GM18507 (cell line): Measurements from ENCODE around the gene HCAR2.
A peak's percentile ranks its signal among the peaks of the same experiment; 100 is the strongest.
"Not testable (repeated sequence)": the region's sequence is repeated elsewhere in the genome, so short reads cannot be mapped to it uniquely, and the experiment has no call there.

ENCODE experiments used
- DNase-seq: peaks from one replicate; pipeline ENCODE4 v3.0.0; 2011; ENCODE audit warnings: low read depth; ENCODE audit not compliant: insufficient read length; ENCODE audit errors: extremely low spot score
- FAIRE-seq: peaks from 2 replicates; lab custom pipeline; 2011; peaks lifted over from hg19 to GRCh38; lab: Jason Lieb, UNC

HCAR2 gene

DNA sequence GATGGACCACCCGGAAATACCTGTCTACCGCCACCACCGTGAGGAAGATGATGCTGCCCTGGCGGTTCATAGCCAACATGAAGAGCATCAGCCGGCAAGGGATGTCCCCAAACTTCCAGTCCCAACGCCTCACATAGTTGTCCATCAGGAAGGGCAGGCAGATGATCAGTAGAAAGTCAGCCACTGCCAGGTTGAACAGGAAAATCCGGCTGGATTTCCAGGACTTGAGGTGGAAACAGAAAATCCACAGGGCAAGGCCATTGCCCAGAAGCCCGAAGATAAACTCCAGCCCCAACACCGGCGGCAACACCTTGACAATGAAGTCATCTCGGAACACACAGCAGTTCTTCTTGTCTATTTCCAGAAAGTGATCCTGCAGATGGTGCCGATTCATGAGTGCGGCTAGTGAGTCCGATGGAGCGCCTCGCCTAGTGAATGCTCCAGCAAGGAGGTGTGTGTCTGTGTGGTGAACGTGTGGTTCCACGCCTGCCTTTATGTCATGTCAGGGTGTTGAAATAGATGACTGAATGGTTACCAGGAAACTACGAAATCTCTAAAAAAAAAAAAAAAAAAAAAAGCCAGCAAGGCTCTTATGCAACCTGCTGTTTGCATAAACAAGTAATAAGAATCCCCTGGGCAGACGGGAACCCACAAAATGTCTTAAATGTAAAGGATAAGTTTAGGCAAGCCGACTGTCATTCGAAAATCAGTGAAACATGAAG, at the start of gene HCAR2:
Gene HCAR2, minus strand, starts transcription at position 468 of the 722 bp plus-strand sequence. Its CDS starts 74 bp downstream, at position 394.
- FAIRE-seq, DNase-seq: not testable (repeated sequence)

DNA sequence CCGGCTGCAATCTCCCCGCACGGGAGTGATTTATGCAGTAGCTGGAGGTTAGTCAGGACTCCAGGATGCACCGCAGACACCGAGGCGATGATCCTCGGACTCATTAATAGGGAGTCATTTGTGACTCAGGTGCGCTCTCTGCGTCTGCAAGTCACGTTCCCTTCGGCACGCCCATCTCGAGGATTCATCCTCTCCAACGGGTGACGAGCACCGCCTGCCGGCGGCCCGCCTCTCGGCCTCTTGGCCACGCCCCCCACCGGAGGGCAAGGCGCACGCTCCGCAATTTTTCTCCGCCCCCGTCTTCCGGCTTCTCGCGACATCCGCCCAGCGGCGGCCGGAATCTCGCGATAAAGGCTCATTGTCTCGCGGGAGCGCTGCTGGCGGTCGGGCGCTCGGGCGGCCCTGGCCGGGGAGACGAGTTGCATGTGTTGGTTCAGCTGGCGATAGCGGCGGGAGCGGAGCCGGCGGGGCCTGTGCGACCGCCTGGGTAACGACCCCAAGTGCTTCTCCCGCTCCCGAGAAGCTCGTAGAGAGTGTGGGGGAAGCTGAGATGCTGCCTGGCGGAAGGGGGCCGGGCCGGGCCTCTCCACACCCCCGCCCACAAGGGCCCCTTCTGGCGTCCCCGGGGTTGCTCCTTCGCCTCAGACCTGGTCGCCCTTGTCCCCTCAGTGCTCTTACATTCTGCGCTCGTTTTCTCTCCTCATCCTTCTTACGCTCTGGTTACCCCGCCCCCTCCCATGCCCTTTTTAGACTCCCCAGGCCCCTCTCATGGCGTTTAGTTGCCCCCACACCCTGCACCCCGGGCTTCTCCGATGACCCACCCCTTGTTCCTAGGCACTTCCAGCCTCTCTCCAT, 49.5 kb upstream of the HCAR2 start, which contains the start of gene DENR:
Gene DENR, plus strand, starts transcription at position 361 of the 855 bp plus-strand sequence. CDS start 878 bp downstream, outside the sequence.
- peak; percentile 95 for FAIRE-seq
- DNase-seq = peak; percentile 94

DNA sequence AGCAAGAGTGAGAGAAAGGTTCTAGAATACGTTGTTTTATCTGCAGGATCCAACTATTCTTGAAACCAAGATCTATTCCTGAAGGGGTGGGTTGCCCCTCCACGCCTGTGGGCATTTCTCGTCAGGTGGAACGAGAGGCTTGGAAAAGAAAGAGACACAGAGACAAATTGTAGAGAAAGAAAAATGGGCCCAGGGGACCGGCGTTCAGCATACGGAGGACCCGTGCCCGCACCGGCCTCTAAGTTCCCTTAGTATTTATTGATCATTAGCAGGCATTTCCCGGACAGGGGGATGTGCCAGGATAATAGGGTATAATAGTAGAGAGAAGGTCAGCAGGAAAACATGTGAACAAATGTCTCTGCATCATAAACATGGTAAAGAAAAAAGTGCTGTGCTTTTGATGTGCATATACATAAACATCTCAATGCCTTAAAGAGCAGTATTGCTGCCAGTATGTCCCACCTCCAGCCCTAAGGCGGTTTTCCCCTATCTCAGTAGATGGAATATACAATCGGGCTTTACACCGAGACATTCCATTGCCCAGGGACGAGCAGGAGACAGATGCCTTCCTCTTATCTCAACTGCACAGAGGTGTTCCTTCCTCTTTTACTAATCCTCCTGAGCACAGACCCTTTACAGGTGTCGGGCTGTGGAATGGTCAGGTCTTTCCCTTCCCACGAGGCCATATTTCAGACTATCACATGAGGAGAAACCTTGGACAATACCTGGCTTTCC, 47.8 kb upstream of the HCAR2 start:
- FAIRE-seq = not testable (repeated sequence)

DNA sequence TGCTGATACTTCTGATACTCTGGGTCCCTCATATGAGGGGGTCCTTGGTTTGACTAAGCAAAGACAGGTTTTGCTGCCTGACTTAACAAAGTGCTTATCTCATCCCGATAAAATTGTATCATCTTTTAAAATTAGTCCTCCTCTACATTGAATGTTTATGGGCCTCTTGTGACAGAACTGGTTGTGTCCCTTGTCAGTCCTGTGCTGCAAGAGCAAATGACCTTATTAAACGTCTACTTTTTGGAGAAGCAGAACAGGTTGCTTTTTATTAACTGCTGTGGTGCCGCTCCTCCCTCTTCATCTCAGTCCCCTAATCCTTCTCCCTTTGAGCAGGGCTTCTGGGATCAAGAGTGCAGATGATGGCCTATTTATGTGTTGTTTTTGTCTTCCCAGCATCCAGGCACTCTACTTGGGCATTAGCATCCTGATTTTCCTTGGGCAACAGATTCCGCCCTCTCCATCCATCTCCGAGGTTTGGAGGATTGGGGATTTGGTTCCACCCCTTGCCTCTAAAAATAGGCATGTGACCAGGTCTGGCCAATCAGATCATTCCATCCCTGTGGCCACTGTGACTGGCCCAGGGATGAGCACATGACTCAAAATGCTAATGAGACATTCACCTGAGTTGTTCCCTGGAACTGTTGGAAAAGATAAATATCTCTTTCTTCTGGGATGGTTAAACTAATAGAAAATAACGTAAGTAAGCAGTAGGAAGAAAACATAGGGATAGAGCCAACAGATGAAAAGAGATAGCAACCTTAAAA, 46.6 kb upstream of the HCAR2 start:
- DNase-seq = no peak

More for the DNA sequence above, 47.8 kb upstream of the HCAR2 start:
- DNase-seq = not testable (repeated sequence)

DNA sequence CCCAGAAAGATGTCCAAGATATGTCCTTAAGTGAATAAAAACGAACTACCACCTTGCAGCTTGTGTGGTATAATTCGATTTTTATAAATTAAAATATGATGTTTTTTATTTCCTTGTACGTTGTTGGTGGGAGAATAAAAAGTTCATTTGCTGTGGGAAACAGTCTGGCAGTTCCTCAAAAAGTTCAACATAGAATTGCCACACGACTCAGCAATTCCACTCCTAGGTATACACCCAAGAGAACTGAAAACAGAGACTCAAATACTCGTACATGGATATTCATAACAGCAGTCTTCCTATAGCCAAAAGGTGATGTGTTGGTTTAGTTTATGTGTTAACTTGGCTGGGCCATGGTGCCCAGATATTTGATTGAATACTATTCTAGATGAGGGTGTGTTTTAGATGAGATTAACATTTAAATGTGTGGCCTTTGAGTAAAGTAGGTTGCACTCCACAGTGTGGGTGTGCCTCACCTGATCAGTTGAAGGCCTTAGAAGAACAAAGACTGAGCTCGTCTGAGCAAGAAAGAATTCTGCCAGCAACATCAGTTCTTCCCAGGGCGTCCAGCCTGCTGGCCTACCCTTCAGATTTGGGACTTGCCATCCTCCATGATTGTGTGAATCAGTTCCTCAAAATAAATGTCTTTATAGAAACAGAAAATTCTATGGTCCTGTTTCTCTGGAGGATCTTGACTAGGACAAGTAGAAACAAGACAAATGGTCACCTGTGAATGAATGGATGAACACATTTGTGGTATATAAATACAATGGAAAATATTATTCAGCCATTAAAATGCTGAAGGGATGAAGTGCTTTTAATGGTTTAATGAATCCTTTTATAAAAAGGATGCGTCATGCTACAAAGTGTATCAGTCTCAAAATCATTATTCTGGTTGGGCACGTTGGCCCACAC, 44.3 kb upstream of the HCAR2 start:
- no peak for FAIRE-seq
- no peak for DNase-seq

More for the DNA sequence above, 46.6 kb upstream of the HCAR2 start:
- FAIRE-seq = no peak

DNA sequence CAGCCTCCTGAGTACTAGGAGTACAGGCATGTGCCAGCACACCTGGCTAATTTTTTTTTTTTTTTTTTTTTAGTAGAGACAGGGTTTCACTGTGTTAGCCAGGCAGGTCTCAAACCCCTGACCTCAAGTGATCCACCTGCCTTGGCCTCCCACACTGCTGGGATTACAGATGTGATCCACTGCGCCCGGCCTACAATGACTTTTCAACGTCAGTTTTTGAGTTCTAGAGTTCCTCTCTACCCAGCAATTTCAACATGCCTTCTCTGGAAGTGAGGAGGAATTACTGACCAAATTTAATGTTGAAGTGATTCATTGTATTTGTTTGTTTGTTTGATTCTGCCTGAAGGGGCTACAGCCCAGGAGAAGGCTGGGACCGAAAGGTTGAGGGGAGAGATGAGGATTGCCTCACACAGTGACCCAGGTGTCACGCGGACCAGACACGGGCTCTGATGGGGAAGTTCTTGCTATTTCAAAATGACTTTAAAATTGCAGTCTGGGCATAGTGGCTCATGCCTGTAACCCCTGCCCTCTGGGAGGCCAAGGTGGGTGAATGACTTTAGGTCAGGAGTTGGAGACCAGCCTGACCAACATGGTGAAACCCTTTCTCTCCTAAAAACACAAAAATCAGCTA, 40.9 kb upstream of the HCAR2 start:
- DNase-seq (no peak), FAIRE-seq (no peak)

DNA sequence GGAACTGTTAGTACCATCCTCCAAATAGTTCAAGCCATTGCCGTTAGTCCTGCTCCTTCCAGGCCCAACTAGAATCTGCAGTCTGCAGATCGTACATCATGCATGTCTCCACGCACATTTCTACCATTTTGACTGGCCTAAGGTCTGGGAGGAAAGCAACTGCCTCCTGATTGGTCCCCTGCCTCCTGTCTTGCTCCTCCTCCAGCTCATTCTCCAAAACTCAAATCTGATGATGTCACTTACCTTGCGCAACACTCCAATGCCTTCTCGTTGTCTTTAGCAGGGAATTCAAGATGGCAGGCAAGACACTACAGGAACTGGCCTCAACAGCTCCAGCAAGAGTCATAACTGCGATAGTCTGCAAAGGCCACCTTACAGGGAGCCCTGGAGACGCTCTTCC, 37.2 kb upstream of the HCAR2 start:
- FAIRE-seq = no peak

DNA sequence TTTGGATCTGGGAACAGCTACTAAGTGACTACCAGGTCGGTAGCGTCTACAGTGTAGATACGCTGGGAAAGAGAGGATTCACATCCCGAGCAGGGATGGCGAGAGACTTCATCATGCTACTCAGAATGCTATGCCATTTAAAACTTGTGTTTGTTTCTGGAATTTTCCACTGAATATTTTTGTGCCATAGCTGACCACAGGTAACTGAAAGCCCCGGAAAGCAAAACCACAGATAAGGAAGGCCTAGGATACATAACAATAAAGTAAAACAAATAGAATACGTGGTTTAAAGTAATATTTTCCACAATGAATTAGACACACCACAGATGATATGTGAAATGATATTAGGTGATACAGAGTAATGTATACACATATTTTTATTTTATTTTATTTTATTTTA, 35.4 kb upstream of the HCAR2 start:
- FAIRE-seq (no peak), DNase-seq (no peak)

More for the DNA sequence above, 37.2 kb upstream of the HCAR2 start:
- no peak for DNase-seq

DNA sequence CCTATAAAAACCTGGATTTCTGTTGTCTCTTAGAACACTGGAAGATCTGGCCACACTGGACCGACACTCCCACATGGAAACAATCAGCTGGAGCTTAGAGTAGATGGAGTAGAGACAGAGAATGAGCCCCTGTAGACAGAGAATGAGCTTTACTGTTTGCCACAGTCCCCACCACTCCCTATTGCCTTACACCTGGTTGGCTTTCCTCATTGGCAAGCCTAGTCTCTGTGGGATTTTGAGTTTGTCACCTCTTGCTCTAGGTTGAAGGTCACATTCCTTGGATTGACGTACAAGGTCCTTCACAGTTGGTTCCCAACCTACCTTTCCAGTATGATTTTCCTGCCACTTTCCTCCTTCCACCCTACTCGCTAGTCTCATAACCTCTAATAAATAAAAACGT, 29.5 kb upstream of the HCAR2 start:
- no peak for DNase-seq
- FAIRE-seq = no peak

DNA sequence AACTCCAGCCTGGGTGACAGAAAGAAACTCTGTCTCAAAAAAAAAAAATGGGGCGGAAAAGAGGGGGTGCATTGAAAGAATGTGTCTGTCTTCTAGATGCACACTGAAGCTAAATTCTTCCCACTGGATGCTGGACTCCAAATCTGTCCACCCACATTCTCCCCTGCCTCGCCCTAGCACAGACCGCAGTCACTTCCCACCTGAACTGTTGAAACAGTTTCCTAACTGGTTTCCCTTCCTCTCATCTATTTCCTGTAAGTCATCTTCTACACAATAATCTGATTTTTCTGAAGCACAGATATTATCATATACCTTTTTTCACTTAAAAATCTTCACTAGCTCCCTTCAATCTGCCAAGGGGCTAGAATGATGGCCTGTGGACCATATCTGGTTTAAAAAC, 29.0 kb upstream of the HCAR2 start:
- DNase-seq = no peak
- FAIRE-seq = no peak

DNA sequence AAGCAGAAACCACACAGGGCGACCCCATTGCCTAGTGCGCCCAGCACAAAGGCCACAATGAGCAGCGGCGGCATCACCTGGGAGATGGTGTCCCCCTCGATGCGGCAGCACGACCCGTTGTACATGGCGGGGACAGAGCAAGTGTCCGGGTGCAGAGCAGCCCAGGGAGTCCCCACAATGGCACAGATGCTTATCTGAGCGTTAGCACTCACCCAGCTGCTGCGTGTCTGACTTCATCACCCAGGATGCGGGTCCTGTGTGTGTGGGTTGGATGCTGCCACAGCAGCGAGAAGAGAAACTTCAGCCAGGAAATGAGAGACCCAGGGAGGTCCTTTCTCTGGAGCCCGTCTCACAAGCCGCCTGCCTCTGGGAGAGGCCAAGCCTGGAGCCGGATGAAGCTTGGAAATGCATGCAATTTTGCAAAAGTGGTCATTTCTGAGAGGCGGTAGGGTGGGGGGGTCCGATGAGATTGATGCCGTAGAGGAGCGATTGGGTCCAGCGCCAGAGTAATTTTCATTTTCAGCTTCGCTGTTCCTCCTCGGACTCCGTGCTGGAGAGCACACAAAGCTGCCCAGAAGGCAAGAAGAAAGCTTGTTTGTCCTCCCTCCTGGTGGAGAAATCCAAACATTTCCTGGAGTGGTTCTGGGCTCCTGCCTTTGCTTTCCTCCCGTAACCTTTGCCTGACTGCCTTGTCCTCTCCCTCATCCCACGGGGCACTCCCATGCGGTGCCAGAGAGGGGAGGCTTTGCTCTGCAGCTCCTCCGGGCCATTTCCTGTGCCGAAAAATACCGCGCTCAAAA, 27.3 kb upstream of the HCAR2 start, which contains the start of gene HCAR1:
Gene HCAR1, minus strand, starts transcription at position 630 of the 800 bp plus-strand sequence. Its CDS starts 505 bp downstream, at position 125.
- no peak for DNase-seq
- no peak for FAIRE-seq

DNA sequence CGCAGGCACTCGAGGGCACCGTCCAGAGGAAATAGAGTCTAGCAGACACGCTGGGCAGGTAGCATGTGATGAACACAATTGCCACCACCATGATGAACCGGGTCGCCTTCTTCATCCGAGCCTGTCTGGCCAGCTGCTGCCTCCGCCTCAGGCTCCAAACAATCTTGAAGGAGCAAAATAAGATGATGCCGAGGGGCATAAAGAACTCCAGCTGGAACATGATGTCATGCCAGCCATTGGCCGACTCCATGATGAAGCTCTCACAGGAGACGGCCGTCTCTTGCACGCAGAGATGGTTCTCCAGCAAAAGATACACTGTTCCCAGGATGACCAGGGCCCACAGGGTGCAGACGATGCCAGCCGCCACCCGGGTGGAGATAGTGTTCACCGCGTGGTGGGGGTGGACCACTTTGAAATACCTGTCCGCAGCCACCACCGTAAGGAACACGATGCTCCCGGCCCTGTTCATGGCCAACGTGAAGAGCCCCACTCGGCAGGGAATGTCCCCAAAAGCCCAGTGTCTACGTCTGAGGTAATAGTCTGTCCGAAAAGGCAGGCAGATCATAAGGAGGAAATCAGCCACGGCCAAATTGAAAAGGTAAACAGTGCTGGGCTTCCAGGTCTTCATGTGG, 26.5 kb upstream of the HCAR2 start:
- DNase-seq (no peak), FAIRE-seq (no peak)

DNA sequence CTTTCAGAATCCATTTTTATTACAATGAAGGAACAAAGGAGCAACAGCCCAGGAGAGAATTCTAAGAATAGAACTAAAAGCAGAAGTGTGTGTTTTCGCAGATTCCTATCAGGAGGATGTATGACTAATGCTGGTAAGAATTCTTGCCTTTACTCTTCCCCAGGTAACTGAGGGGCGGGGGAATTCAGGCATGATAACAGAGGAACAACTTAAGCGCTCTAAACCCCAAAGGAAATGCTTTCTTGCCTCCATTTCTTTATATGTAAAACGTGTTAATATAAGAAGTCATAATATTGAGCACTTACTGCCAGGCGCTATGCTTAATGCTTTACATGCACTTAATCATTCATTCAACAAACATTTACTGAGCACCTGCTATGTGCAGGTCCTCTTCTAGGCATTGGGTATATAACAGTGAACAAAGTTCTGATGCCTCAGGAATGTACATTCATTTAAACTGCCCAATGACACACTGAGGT, 23.0 kb upstream of the HCAR2 start:
- DNase-seq (no peak), FAIRE-seq (peak; percentile 29)

DNA sequence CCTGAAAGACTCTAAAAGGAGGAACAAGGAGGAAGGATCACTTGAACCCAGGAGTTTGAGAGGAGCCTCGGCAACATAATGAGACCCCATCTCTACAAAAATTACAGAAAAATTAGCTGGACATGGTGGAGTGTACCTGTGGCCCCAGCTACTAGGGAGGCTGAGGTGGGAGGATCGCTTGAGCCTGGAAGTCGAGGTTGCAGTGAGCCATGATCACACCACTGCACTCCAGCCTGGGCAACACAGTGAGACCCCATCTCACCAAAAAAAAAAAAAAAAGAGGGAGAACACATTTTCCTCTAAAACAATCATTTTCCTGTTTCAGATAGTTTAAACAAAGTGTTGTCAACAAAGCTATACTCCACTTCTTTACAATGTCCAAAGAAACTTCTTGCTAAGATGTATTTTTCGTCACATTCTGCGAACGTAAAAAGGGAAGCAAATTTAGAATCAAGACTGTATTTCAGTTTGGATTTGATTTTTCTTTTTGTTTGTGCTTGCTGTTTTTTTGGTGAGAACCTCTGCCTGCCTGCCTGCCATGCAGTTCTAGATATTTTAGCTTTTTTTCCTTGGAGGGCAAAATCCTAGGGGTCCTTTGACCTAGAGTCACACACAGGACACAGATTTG, 22.4 kb upstream of the HCAR2 start:
- DNase-seq = no peak
- no peak for FAIRE-seq

DNA sequence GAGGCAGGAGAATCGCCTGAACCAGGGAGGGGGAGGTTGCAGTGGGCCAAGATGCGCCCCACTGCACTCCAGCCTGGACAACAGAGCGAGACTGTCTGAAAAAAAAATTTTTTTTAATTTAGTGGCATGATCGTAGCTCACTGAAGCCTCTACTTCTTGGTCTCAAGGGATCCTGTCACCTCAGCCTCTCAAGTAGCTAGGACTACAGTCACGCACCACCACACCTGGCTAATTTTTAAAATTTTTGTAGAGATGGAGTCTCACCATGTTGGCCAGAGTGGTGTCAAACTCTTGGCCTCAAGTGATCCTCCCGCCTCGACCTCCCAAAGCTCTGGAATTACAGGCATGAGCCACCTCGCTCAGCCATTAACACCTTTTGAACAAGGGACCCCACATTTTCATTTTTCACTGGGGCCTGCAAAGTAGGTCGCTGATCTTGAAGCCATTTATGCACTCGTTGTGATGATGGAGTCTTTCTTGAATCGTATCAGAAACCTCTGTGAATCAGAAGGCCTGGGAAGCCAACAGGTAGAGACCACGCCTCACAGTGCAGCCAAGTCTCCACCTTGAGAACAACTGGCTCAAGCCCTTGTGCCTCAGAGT, 21.6 kb upstream of the HCAR2 start:
- FAIRE-seq = peak; percentile 89
- DNase-seq = no peak
